BLaER1 (cell line): ENCODE measurements around the gene PNMA8C.

ENCODE experiments used
- H3K27ac ChIP-seq: shearing (Covaris generic); formaldehyde crosslinking; 2 replicates; pipeline ENCODE4 v1.8.1; 2022
- H3K27me3 ChIP-seq: shearing (Covaris generic); formaldehyde crosslinking; 2 replicates; pipeline ENCODE4 v1.8.1; 2022
- H3K36me3 ChIP-seq: shearing (Covaris generic); formaldehyde crosslinking; 2 replicates; pipeline ENCODE4 v1.8.1; 2022
- H3K4me1 ChIP-seq: shearing (Covaris generic); formaldehyde crosslinking; 2 replicates; pipeline ENCODE4 v1.8.1; 2022
- H3K4me2 ChIP-seq: shearing (Covaris generic); formaldehyde crosslinking; 2 replicates; pipeline ENCODE4 v1.8.1; 2022
- H3K4me3 ChIP-seq: shearing (Covaris generic); formaldehyde crosslinking; 2 replicates; pipeline ENCODE4 v1.8.1; 2022
- H3K9ac ChIP-seq: shearing (Covaris generic); formaldehyde crosslinking; 2 replicates; pipeline ENCODE4 v1.8.1; 2022
- H3K9me3 ChIP-seq: shearing (Covaris generic); formaldehyde crosslinking; 2 replicates; pipeline ENCODE4 v1.8.1; 2022
- H4K20me1 ChIP-seq: shearing (Covaris generic); formaldehyde crosslinking; 2 replicates; pipeline ENCODE4 v1.8.1; 2022
- Cebpa-rat ChIP-seq: shearing (Covaris generic); IDR thresholded peaks from 2 replicates; pipeline ENCODE4 v1.8.1; 2022

The PNMA8C gene

GRCh38 chr19:46386151-46386550, 42.6 kb downstream of the PNMA8C start:
- Histone ChIP-seq H3K4me1 (peaks cover 37% of the 10 kb centered on the region), H3K4me3 (no peak overlapping the region), H4K20me1 (peaks cover 14% of the 10 kb centered on the region; the same call in 1 of the 2 replicates), H3K9ac (no peak overlapping the region), H3K27ac (peak overlapping the region; percentile 11; the same call in 1 of the 2 replicates), H3K36me3 (peaks cover 100% of the 10 kb centered on the region), H3K9me3 (no peaks in the 10 kb centered on the region), H3K4me2 (no peak overlapping the region), H3K27me3 (no peaks in the 10 kb centered on the region)
- TF ChIP-seq Cebpa-rat, result no peak

GRCh38 chr19:46385636-46386035, 43.1 kb downstream of the PNMA8C start:
- H3K4me2 ChIP-seq, result no peak overlapping the region

GRCh38 chr19:46384396-46384795, 44.3 kb downstream of the PNMA8C start:
- H3K36me3 ChIP-seq, result peaks cover 100% of the 10 kb centered on the region
- no peaks in the 10 kb centered on the region for H3K27me3 ChIP-seq
- no peaks in the 10 kb centered on the region for H3K9me3 ChIP-seq
- TF ChIP-seq Cebpa-rat, result no peak
- peaks cover 37% of the 10 kb centered on the region for H3K4me1 ChIP-seq
- H3K4me3 ChIP-seq, result no peak overlapping the region
- H3K9ac ChIP-seq, result no peak overlapping the region
- peaks cover 21% of the 10 kb centered on the region; the same call in 1 of the 2 replicates for H4K20me1 ChIP-seq
- H3K4me2 ChIP-seq, result no peak overlapping the region
- H3K27ac ChIP-seq, result no peak overlapping the region

More at GRCh38 chr19:46385636-46386035, 43.1 kb downstream of the PNMA8C start:
- peaks cover 15% of the 10 kb centered on the region; the same call in 1 of the 2 replicates for H4K20me1 ChIP-seq
- H3K27me3 ChIP-seq, result no peaks in the 10 kb centered on the region
- H3K27ac ChIP-seq, result 0 out of 2 replicates have a peak overlapping the region, but pooled peaks have one; percentile 11
- peaks cover 100% of the 10 kb centered on the region for H3K36me3 ChIP-seq
- no peak overlapping the region for H3K9ac ChIP-seq
- no peak for TF ChIP-seq Cebpa-rat
- H3K4me3 ChIP-seq, result no peak overlapping the region
- peaks cover 35% of the 10 kb centered on the region for H3K4me1 ChIP-seq
- H3K9me3 ChIP-seq, result no peaks in the 10 kb centered on the region

- Histone ChIP-seq H3K4me3 (no peak overlapping the region), H3K4me1 (peaks cover 43% of the 10 kb centered on the region), H3K27me3 (no peaks in the 10 kb centered on the region), H4K20me1 (peaks cover 22% of the 10 kb centered on the region; the same call in 1 of the 2 replicates), H3K9me3 (no peaks in the 10 kb centered on the region), H3K36me3 (peaks cover 100% of the 10 kb centered on the region), H3K9ac (no peak overlapping the region), H3K27ac (no peak overlapping the region), H3K4me2 (no peak overlapping the region)
- no peak for TF ChIP-seq Cebpa-rat
These were observed 44.9 kb downstream of the PNMA8C start for GRCh38 chr19:46383846-46384245.

GRCh38 chr19:46383171-46383815, 45.4 kb downstream of the PNMA8C start:
- TF ChIP-seq Cebpa-rat, result no peak
- Histone ChIP-seq H4K20me1 (peaks cover 22% of the 10 kb centered on the region; the same call in 1 of the 2 replicates), H3K9ac (no peak overlapping the region), H3K4me2 (no peak overlapping the region), H3K27ac (no peak overlapping the region), H3K36me3 (peaks cover 100% of the 10 kb centered on the region), H3K4me3 (no peak overlapping the region), H3K4me1 (peaks cover 45% of the 10 kb centered on the region), H3K9me3 (no peaks in the 10 kb centered on the region), H3K27me3 (no peaks in the 10 kb centered on the region)

GRCh38 chr19:46381756-46382345, 46.9 kb downstream of the PNMA8C start:
- Histone ChIP-seq H3K4me1 (peaks cover 45% of the 10 kb centered on the region), H3K27me3 (no peaks in the 10 kb centered on the region), H3K36me3 (peaks cover 100% of the 10 kb centered on the region), H3K4me2 (peak overlapping the region; percentile 20), H3K27ac (peak overlapping the region; percentile 60), H4K20me1 (peaks cover 28% of the 10 kb centered on the region; the same call in 1 of the 2 replicates), H3K4me3 (no peak overlapping the region), H3K9ac (peak overlapping the region; percentile 16; the same call in 1 of the 2 replicates), H3K9me3 (no peaks in the 10 kb centered on the region)
- TF ChIP-seq Cebpa-rat, result no peak

- Histone ChIP-seq H3K4me3 (no peak overlapping the region), H4K20me1 (peaks cover 33% of the 10 kb centered on the region; the same call in 1 of the 2 replicates), H3K27me3 (no peaks in the 10 kb centered on the region), H3K4me1 (peaks cover 45% of the 10 kb centered on the region), H3K27ac (no peak overlapping the region), H3K36me3 (peaks cover 100% of the 10 kb centered on the region), H3K4me2 (peak overlapping the region; percentile 20; the same call in 1 of the 2 replicates), H3K9ac (no peak overlapping the region; the same call in 1 of the 2 replicates), H3K9me3 (no peaks in the 10 kb centered on the region)
- TF ChIP-seq Cebpa-rat, result no peak
These were observed 47.4 kb downstream of the PNMA8C start for GRCh38 chr19:46381346-46381745.

- Histone ChIP-seq H3K9ac (no peak overlapping the region), H3K36me3 (peaks cover 100% of the 10 kb centered on the region), H3K4me1 (peaks cover 43% of the 10 kb centered on the region), H3K9me3 (no peaks in the 10 kb centered on the region), H3K27me3 (no peaks in the 10 kb centered on the region), H3K4me2 (peak overlapping the region; percentile 51), H3K4me3 (no peak overlapping the region), H4K20me1 (peaks cover 40% of the 10 kb centered on the region; the same call in 1 of the 2 replicates), H3K27ac (peak overlapping the region; percentile 10; the same call in 1 of the 2 replicates)
- TF ChIP-seq Cebpa-rat, result no peak
These were observed 48.0 kb downstream of the PNMA8C start for GRCh38 chr19:46380690-46381089.

- Histone ChIP-seq H3K27me3 (no peaks in the 10 kb centered on the region), H3K9ac (no peak overlapping the region), H3K4me3 (no peak overlapping the region), H4K20me1 (peaks cover 64% of the 10 kb centered on the region), H3K27ac (no peak overlapping the region), H3K36me3 (peaks cover 97% of the 10 kb centered on the region), H3K4me1 (peaks cover 49% of the 10 kb centered on the region), H3K4me2 (no peak overlapping the region), H3K9me3 (no peaks in the 10 kb centered on the region)
- no peak for TF ChIP-seq Cebpa-rat
These were observed 50.5 kb downstream of the PNMA8C start for GRCh38 chr19:46378268-46378667.
